AML-193 (cell line): ENCODE results near the gene RCBTB1.

Experiments
- DNase-seq, 2 experiments: peaks; one replicate each; lab custom pipeline; 2025; lab: John Stamatoyannopoulos, UW

RCBTB1 gene

GRCh38 chr13:49559006-49559405, 26.4 kb downstream of the RCBTB1 start:
- DNase-seq, result no peak

- DNase-seq, result no peak
These were observed 31.0 kb downstream of the RCBTB1 start for GRCh38 chr13:49554387-49554786.

DNA sequence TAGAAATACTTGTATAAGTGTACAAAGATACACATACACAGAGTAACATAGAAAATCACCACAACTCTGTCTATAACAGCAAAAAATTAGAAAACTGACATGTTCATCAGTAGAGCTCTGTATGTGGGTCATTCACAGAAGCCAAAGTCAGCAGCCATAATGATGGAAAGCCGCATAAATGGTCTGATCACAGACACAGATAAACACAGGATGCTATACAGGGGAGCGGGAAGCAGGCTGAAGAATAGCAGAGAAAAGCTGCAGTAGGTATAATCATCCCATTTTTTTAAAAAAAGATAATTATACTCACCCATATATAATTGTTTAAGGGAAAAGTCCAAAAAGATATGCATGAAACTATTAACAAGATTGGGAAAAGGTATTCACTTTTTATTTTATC, 31.5 kb downstream of the RCBTB1 start:
- DNase-seq, result no peak

- DNase-seq, result no peak
These were observed 34.3 kb downstream of the RCBTB1 start for GRCh38 chr13:49550942-49551644.

DNA sequence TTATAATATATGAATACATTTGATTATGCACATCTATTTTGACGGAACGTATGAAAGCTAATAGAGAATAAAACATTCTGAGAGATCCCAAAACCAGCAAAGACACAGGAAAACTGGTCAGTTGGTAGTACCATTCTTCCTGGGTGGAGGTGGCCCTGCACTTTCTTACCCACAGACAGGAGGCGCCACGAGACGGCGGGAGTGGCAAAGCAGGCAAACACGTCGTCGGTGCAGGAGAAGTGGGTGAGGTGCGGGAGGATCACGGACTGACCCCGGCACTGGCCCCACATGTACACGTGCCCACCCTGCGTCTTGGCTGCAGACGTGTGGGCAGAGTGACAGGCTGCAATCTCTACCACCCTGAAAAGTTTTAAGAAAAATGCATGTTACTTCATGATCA, 36.1 kb downstream of the RCBTB1 start:
- DNase-seq, result no peak

DNA sequence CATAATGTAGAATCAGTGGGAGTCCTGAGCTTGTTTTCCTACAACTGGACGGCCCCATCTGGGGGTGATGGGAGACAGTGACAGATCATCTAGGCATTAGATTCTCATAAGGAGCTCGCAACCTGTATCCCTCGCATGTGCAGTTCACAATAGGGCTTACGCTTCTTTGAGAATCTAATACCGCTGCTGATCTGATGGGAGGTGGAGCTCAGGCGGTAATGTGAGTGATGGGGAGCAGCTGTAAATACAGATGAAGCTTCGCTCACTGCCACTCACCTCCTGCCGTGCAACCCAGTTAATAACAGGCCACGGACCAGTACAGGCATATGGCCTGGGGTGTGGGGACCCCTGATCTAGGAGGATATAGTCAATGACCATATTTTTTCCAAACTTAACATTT, 38.8 kb downstream of the RCBTB1 start:
- DNase-seq, result no peak

DNA sequence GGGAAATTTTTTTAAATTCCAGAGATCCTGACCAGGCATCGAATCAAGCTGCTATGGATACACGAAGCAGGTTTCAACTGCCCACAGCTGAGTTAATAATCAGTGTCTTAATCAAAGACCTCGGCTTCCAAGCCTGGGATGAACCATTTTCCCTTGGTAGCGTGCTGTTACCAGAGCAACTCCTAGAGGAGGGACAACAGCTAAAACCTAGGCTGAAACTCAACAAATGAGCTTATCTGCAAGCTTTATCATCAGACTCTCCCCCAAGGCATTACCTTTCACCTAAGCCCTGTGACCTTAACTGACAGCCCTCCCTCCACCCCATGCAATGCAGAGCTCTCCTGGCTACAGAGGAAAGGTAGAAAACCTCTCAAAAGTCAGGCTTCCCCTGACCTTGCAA, 39.7 kb downstream of the RCBTB1 start:
- no peak for DNase-seq

- DNase-seq, result no peak
These were observed 41.7 kb downstream of the RCBTB1 start for GRCh38 chr13:49543656-49544055.

DNA sequence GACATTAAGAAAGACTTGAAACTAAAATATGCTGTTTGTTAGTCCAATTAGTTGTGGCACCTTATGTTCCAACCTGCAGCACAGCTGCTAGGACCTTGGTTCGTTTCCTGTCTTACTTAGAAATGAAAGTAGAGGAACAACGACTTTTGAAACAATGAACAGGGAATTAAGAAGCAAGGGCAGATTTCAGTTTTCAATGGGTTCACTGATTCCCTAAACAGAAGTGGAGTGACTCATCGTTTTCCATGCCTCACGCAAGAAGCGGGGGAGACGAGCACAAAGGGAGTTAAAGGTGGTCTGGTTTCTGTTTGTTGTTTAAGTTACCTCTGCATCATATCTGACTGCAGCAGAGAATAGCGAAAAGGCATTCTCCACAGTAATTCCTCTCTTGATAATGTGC, 44.8 kb downstream of the RCBTB1 start:
- no peak for DNase-seq

DNA sequence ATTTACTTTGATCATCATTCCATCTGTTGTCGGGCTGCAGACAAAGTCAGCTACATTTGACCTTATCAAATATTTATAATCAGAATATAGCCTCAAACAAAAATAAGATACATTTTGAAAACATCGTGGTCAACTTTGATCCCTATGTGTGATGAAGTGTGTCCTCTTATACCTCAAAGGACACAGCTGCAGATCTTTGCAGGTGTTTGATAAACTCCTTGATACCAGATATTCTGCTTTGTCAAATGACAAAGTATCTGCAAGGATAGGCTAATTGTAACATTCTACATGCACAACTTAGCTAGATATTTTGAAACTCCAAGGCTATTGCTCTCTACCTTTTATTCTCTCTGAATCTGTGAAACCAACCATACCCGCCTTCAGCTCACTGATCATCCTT, 45.6 kb downstream of the RCBTB1 start:
- no peak for DNase-seq

GRCh38 chr13:49539313-49539712, 46.0 kb downstream of the RCBTB1 start:
- no peak for DNase-seq

- no peak for DNase-seq
These were observed 47.0 kb downstream of the RCBTB1 start for GRCh38 chr13:49538404-49538803.

- no peak for DNase-seq
These were observed 49.0 kb downstream of the RCBTB1 start for GRCh38 chr13:49536144-49536873.

GRCh38 chr13:49533591-49534269, 51.6 kb downstream of the RCBTB1 start:
- DNase-seq, result peak; percentile 30 to 53

GRCh38 chr13:49533011-49533410, 52.3 kb downstream of the RCBTB1 start:
- DNase-seq, result no peak

DNA sequence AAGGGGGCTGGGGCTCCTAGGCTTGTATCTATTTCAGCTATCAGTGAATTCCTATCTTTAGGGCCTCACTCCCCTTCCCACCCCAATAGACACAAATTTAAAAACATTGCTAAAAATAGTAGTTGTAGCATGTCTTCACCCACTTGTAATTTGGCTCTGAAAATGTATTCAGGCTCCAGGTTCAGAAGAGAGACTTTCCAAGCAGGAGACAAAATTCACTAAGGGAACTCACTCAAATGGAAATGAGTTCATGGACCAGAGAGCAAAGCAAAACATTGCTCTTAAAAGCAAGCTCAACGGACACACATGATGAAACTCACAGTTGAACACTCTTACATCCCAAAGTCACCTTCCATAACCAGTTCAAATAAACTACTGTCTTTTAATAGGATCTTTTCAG, 52.8 kb downstream of the RCBTB1 start:
- no peak for DNase-seq

DNA sequence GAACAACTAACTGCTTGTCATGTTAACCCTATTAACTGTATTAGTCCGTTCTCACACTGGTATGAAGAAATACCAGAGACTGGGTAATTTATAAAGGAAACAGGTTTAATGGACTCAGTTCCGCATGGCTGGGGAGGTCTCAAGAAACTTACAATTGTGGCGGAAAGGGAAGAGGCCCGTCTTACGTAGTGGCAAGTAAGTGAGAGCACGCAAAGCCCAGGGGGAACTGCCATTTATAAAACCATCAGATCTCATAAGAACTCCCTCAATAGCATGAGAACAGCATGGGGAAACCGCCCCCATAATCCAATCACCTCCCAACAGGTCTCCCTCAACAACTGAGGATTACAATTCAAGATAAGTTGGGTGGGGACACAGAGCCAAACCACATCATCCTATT, 54.9 kb downstream of the RCBTB1 start:
- no peak for DNase-seq

DNA sequence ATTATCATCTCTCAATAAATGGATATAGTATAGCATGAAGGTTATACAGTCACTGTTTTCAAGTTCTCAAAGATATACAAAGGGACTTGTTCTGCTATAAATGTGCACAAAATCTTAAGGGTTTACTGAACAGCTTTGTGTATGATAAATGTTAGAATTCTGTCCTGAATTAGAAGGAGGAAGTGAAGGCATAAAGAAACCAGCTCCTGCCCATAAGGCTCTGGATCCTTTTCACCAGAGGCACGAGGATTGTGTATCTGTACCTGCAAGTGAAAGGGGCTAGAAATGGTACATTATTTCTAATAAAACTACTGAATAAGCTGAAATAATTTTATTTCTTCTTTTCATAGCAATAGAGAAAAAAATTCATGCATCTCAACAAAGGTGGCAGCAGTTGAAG, 57.2 kb downstream of the RCBTB1 start:
- DNase-seq, result no peak

GRCh38 chr13:49527123-49527522, 58.2 kb downstream of the RCBTB1 start:
- DNase-seq, result no peak

DNA sequence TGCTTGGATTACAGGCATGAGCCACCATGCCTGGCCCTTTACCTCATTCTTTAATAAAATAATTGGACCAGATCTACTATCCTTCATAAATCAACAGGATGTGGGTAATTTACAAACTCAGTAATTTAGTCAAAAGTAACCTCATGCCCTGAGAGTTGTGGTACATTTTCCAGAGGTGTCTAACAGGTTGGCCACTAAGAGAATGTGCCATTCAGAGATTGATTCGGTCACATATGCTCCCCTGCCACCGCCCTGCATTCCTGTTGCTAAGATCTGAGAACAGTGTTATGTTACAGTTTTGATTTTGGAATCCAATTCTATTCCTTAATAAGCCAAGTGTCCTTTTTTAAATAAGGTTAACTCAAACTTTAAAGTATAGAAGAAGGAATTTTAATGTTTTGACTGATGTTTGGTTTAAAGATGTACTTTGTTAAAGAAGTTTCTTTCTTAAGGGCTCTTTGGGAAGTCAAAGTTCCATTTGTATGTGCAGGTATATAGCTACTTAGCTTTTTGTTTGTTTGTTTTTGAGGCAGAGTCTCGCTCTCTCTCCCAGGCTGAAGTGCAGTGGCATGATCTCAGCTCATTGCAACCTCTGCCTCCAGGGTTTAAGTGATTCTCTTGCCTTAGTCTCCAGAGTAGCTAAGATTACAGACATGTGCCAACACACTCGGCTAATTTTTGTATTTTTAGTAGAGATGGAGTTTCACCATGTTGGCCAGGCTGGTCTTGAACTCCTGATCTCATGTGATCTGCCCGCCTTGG, 60.4 kb downstream of the RCBTB1 start:
- no peak for DNase-seq

DNA sequence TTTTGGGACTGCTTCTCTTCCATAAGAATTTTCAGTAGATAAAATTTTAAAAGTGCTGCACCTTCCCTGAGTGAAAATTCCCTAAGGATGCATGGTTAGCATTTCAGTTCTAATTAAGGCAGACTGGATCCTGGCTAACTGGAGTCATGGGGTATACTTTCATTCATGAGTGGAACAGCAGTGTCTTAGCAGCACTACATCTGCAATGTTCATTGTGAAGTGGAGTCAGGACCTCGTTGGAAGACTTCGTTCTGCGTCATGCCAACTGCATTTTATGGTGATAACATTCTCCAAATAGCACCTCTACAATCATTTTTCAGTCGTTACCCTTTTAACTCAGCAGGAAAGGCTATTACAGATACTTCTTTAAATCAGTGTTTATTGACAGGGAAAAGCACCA, 64.1 kb downstream of the RCBTB1 start:
- DNase-seq, result no peak

- no peak for DNase-seq
These were observed 67.9 kb downstream of the RCBTB1 start for GRCh38 chr13:49517461-49517860.
